Measurements from ENCODE around the gene MED22. TPM values are rescaled to one million over a fixed set of nuclear protein-coding genes. Genes with fewer than 3 reads are reported as not detected.
"Not testable (repeated sequence)": the region's sequence is repeated elsewhere in the genome, so short reads cannot be mapped to it uniquely, and the experiment has no call there.

Gene MED22
- total RNA-seq, 1 experiment from 2014 or later: 18.6 TPM

- H2AFZ ChIP-seq (ENCODE audit: low read depth, low read length, poor library complexity, severe bottlenecking): no peak overlapping the region
- ChIA-PET POLR2A (interaction anchor here (2.7 kb wide), 1 partner anchor 29 kb away, joined by 15 read pairs; the partner anchor contains the start of genes MED22 and RPL7A), CTCF (interaction anchor here (1.0 to 1.5 kb wide), 2 partner anchors 48 to 109 kb away, joined by 3 read pairs; no protein-coding TSS in a partner anchor), RAD21 (ENCODE audit: low non-redundant PET in 1 of 2, low total read pairs in 2 of 2, uncharacterized antibody in 2 of 2, unreplicated experiment in 2 of 2) (interaction anchor here in 1 of 2 experiments (0.5 kb wide), 1 partner anchor 181 kb away, joined by 3 read pairs; no protein-coding TSS in a partner anchor)
- no peaks in the 10 kb centered on the region for H3K9me2 ChIP-seq (ENCODE audit: insufficient read depth)
- H3K9me3 ChIP-seq (ENCODE audit: control insufficient read depth in 1 of 2, insufficient read depth in 1 of 2, low read depth in 1 of 2, low read length in 2 of 2): peaks cover 0 to 2% of the 10 kb centered on the region in 2 experiments; a peak in 1 of 4 replicates
- H3K27me3 ChIP-seq (ENCODE audit: insufficient read depth, low read length): no peaks in the 10 kb centered on the region
- no TSS peak for BruUV-seq (replicated peaks)
- H3K36me3 ChIP-seq (ENCODE audit: control insufficient read depth in 1 of 2, insufficient read depth in 2 of 2, low read length in 2 of 2): peaks cover 2 to 6% of the 10 kb centered on the region in 2 experiments; a peak in 3 of 4 replicates
- ATAC-seq: peak; percentile 18; the same call in 1 of the 2 replicates
- no peak for DNase-seq (ENCODE audit: low read depth, low spot score)
- no peak overlapping the region for H3K4me3 ChIP-seq (replicated peaks in 1 of 2; ENCODE audit: low read depth in 1 of 2, low read length in 2 of 2)
- TF ChIP-seq MAX (IDR thresholded peaks at IDR 0.05) (0 out of 2 replicates have a peak, but pooled peaks have one; percentile 36), CEBPB (IDR thresholded peaks at IDR 0.05; ENCODE audit: low read depth) (no peak)
- peak overlapping the region; percentile 55 for H3K4me2 ChIP-seq (ENCODE audit: low read length)
- no peak overlapping the region for H3K27ac ChIP-seq (ENCODE audit: low read depth, low read length)
- 0 out of 2 replicates have a peak, but pooled peaks cover 6% of the 10 kb centered on the region for H4K20me1 ChIP-seq (ENCODE audit: insufficient read depth)
- no peak overlapping the region for H3K9ac ChIP-seq (ENCODE audit: low read length)
- peaks cover 31% of the 10 kb centered on the region for H3K79me2 ChIP-seq (ENCODE audit: insufficient read depth, low read length)
- H3K4me1 ChIP-seq (ENCODE audit: control insufficient read depth in 1 of 2, insufficient read depth in 2 of 2, low read length in 2 of 2): peaks cover 21 to 29% of the 10 kb centered on the region in 2 experiments
- intact Hi-C loops (cut with micrococcal nuclease): no loop called here
Measured at GRCh38 chr9:133377721-133378216, 29.8 kb upstream of the MED22 start.

GRCh38 chr9:133377280-133377679 is 29.3 kb upstream of the MED22 start:
- peaks cover 36% of the 10 kb centered on the region for H3K79me2 ChIP-seq (ENCODE audit: insufficient read depth, low read length)
- H3K9me3 ChIP-seq (ENCODE audit: control insufficient read depth in 1 of 2, insufficient read depth in 1 of 2, low read depth in 1 of 2, low read length in 2 of 2); H3K36me3 ChIP-seq (ENCODE audit: control insufficient read depth in 1 of 2, insufficient read depth in 2 of 2, low read length in 2 of 2); H3K4me3 ChIP-seq (replicated peaks in 1 of 2; ENCODE audit: low read depth in 1 of 2, low read length in 2 of 2); ATAC-seq; H4K20me1 ChIP-seq (ENCODE audit: insufficient read depth); H2AFZ ChIP-seq (ENCODE audit: low read depth, low read length, poor library complexity, severe bottlenecking); DNase-seq (ENCODE audit: low read depth, low spot score); H3K9ac ChIP-seq (ENCODE audit: low read length); H3K9me2 ChIP-seq (ENCODE audit: insufficient read depth); H3K27ac ChIP-seq (ENCODE audit: low read depth, low read length); H3K27me3 ChIP-seq (ENCODE audit: insufficient read depth, low read length); intact Hi-C loops (cut with micrococcal nuclease); BruUV-seq (replicated peaks): not testable (repeated sequence)
- RAD21 ChIA-PET (ENCODE audit: low non-redundant PET in 1 of 2, low total read pairs in 2 of 2, uncharacterized antibody in 2 of 2, unreplicated experiment in 2 of 2): interaction anchor here in 1 of 2 experiments (0.5 kb wide), 1 partner anchor 180 kb away, joined by 3 read pairs; no protein-coding TSS in a partner anchor
- H3K4me1 ChIP-seq (ENCODE audit: control insufficient read depth in 1 of 2, insufficient read depth in 2 of 2, low read length in 2 of 2): peaks cover 21 to 29% of the 10 kb centered on the region in 2 experiments
- POLR2A ChIA-PET: interaction anchor here (0.8 to 2.7 kb wide), 2 partner anchors 29 to 102 kb away, joined by 3 to 15 read pairs; partner anchors contain the start of genes MED22, RPL7A and SLC2A6
- H3K4me2 ChIP-seq (ENCODE audit: low read length): peak overlapping the region; percentile 55; the same call in 1 of the 2 replicates
- CTCF ChIA-PET: interaction anchor here (0.7 to 1.5 kb wide), 4 partner anchors 37 to 352 kb away, joined by 3 read pairs; no protein-coding TSS in a partner anchor
